K562 (cell line): Measurements from ENCODE around the gene KRTCAP2. TPM values are rescaled to one million over a fixed set of nuclear protein-coding genes. Genes with fewer than 3 reads are reported as not detected.

Source experiments
- ARID4B ChIP-seq: sonication (generic); formaldehyde crosslinking; IDR thresholded peaks from 2 replicates; pipeline ENCODE4 v1.8.0; 2022; ENCODE audit warnings: mild to moderate bottlenecking, missing genetic modification reagents
- ARNT ChIP-seq, 2 experiments: fragments of 450-650 bp; IDR thresholded peaks; 2 replicates each; pipeline ENCODE4 v1.6.1; 2016; ENCODE audit warnings: mild to moderate bottlenecking in 1 of 2
- BMI1 ChIP-seq: fragments of 150-350 bp; IDR thresholded peaks from 2 replicates; pipeline ENCODE4 v1.6.1; 2014; ENCODE audit warnings: low read length
- CBX3 ChIP-seq, 2 experiments: IDR thresholded peaks; 1 replicate in 1 of 2; 2 replicates in 1 of 2; pipeline ENCODE4 v1.6.1; 2012; ENCODE audit warnings: inconsistent platforms in 2 of 2, low read length in 2 of 2, borderline replicate concordance in 1 of 2, control low read depth in 1 of 2
- CEBPZ ChIP-seq: fragments of 150-350 bp; IDR thresholded peaks from 2 replicates; pipeline ENCODE4 v1.6.1; 2014; ENCODE audit warnings: low read depth, mild to moderate bottlenecking, low read length, borderline replicate concordance
- CREBBP ChIP-seq: IDR thresholded peaks from one replicate; pipeline ENCODE4 v1.6.1; 2012; ENCODE audit warnings: low read depth, mild to moderate bottlenecking, control low read depth, inconsistent platforms, low read length
- CREM ChIP-seq: IDR thresholded peaks from 2 replicates; pipeline ENCODE4 v1.6.1; 2014; ENCODE audit warnings: antibody characterized with exemption, low read depth
- ETV6 ChIP-seq, 3 experiments: fragments of 150-350 bp in 1 of 3; sonication (generic) in 1 of 3; formaldehyde crosslinking in 1 of 3; IDR thresholded peaks; 2 replicates each; pipeline versions ENCODE4 v1.6.1 to v1.8.0; 2014 to 2022; ENCODE audit warnings: borderline replicate concordance in 2 of 3, low read depth in 2 of 3, antibody characterized with exemption in 1 of 3, low read length in 1 of 3, mild to moderate bottlenecking in 1 of 3, missing genetic modification reagents in 1 of 3
- GABPA ChIP-seq: fragments of 200-800 bp; sonication (Bioruptor generic); conservative IDR thresholded peaks from 2 replicates; pipeline ENCODE4 v1.6.1; 2016; ENCODE audit warnings: low read depth, missing genetic modification characterization, missing compliant biosample characterization
- KLF10 ChIP-seq: fragments of 250-450 bp; sonication (Bioruptor Pico); IDR thresholded peaks from 2 replicates; pipeline ENCODE4 v1.6.1; 2021; ENCODE audit warnings: matching md5 sums
- NR4A1 ChIP-seq, 2 experiments: fragments of 250-450 bp in 1 of 2; fragments of 450-650 bp in 1 of 2; sonication (Bioruptor Pico) in 1 of 2; IDR thresholded peaks; 2 replicates each; pipeline versions ENCODE4 v1.4.0 to v1.6.1; 2016 to 2020; ENCODE audit warnings: mild to moderate bottlenecking in 2 of 2, missing compliant biosample characterization in 1 of 2, missing genetic modification characterization in 1 of 2, moderate library complexity in 1 of 2
- SAP30 ChIP-seq: fragments of 200-600 bp; sonication (generic); IDR thresholded peaks from 2 replicates; pipeline ENCODE4 v1.6.1; 2012; ENCODE audit warnings: borderline replicate concordance, low read depth, mild to moderate bottlenecking, moderate library complexity, low read length, control low read depth, inconsistent platforms; ENCODE audit not compliant: insufficient read depth, poor library complexity, severe bottlenecking
- TEAD4 ChIP-seq, 2 experiments: sonication (generic) in 1 of 2; formaldehyde crosslinking in 1 of 2; IDR thresholded peaks; 2 replicates each; pipeline versions ENCODE4 v1.6.1 to v1.8.0; 2012 to 2022; ENCODE audit warnings: borderline replicate concordance in 1 of 2, inconsistent platforms in 1 of 2, low read length in 1 of 2, mild to moderate bottlenecking in 1 of 2, missing genetic modification reagents in 1 of 2
- TFAP4 ChIP-seq: sonication (generic); formaldehyde crosslinking; IDR thresholded peaks from 2 replicates; pipeline ENCODE4 v1.8.0; 2022; ENCODE audit warnings: missing genetic modification reagents, mild to moderate bottlenecking, moderate library complexity, borderline replicate concordance
- ZFP30 ChIP-seq: fragments of 250-450 bp; sonication (Bioruptor Pico); IDR thresholded peaks from 2 replicates; pipeline ENCODE4 v1.8.0; 2022; ENCODE audit warnings: moderate library complexity, mild to moderate bottlenecking, inconsistent platforms, borderline replicate concordance
- ZNF561 ChIP-seq: fragments of 450-650 bp; formaldehyde crosslinking; conservative IDR thresholded peaks from 2 replicates; pipeline ENCODE4 v1.4.0; 2020; ENCODE audit warnings: mild to moderate bottlenecking, moderate library complexity
- polyA plus RNA-seq, 8 experiments: library from polyadenylated mRNA; depleted of rRNA in 4 of 8; stranded (reverse) in 5 of 8; unstranded in 3 of 8; fragments of >200 nt; fragmentation: Nextera tagmentation in 2 of 8; fragmentation: Illumina TruSeq in 1 of 8; extraction: Ambion mirVana in 2 of 8; extraction: Trizol in 1 of 8; gene quantifications; 2 replicates each; pipeline versions ENCODE4 v1.2.1 to v1.2.3, GENCODE V29; 2011 to 2014; ENCODE audit warnings: inconsistent platforms in 1 of 8, missing spikeins in 1 of 8
- total RNA-seq, 7 experiments: library from RNA; depleted of rRNA in 6 of 7; stranded (reverse); fragments of >200 nt in 6 of 7; fragmentation: Illumina TruSeq in 2 of 7; extraction: Trizol in 2 of 7; gene quantifications; 2 replicates each; pipeline versions ENCODE4 v1.2.1 to v1.2.3, GENCODE V29; 2011 to 2021; ENCODE audit warnings: low replicate concordance in 1 of 7

Gene KRTCAP2
- total and polyA plus RNA-seq, 9 of the 15 experiments (the other 6 are each of a cell fraction or from before 2014, with no cell fraction given), result 126 to 436 (median 244) TPM

GRCh38 chr1:155208541-155209311 is 35.6 kb upstream of the KRTCAP2 start, which contains the start of gene MTX1 (continued):
- no peak for TF ChIP-seq CEBPZ
- TF ChIP-seq NR4A1 (CRISPR knock-in tag; IDR thresholded peaks at IDR 0.05), result no peak
- no peak for TF ChIP-seq NR4A1 (tag; IDR thresholded peaks at IDR 0.05)
- no peak; the same call in 1 of the 2 replicates for TF ChIP-seq ARID4B (CRISPR knock-in tag)
- peak; percentile 76 for TF ChIP-seq BMI1
- peak in 1 of 2 experiments; percentile 39; a peak in 1 of 3 replicates for TF ChIP-seq CBX3 (IDR thresholded peaks at IDR 0.05; ENCODE audit: borderline replicate concordance in 1 of 2, low read length in 2 of 2)
- peak; percentile 61; the same call in 1 of the 2 replicates for TF ChIP-seq TFAP4 (CRISPR knock-in tag)
- no peak for TF ChIP-seq ARNT (IDR thresholded peaks at IDR 0.05)
- TF ChIP-seq GABPA (tag), result peak; percentile 97
- peak; percentile 97 for TF ChIP-seq CREM
- peak; percentile 85 for TF ChIP-seq SAP30
- TF ChIP-seq TEAD4 (IDR thresholded peaks at IDR 0.05; ENCODE audit: low read length), result no peak
- no peak for TF ChIP-seq TEAD4 (CRISPR knock-in tag; IDR thresholded peaks at IDR 0.05; ENCODE audit: borderline replicate concordance)
- no peak for TF ChIP-seq ZFP30 (CRISPR knock-in tag)
- TF ChIP-seq ZNF561 (CRISPR knock-in tag), result no peak
- no peak for TF ChIP-seq CREBBP
- no peak; a peak in 1 of 4 replicates for TF ChIP-seq ETV6 (IDR thresholded peaks at IDR 0.05; ENCODE audit: borderline replicate concordance in 1 of 2, low read depth in 2 of 2, low read length in 1 of 2)
- TF ChIP-seq ETV6 (CRISPR knock-in tag; IDR thresholded peaks at IDR 0.05; ENCODE audit: borderline replicate concordance), result no peak
- no peak for TF ChIP-seq KLF10
